H9 (cell line): ENCODE data around the gene KAZN. TPM values are rescaled to one million over a fixed set of nuclear protein-coding genes. Genes with fewer than 3 reads are reported as not detected.

Experiments used
- DNase-seq: peaks from one replicate; pipeline ENCODE4 v3.0.0-alpha.2; 2017
- H2AFZ ChIP-seq: one replicate; pipeline ENCODE4 v1.6.1; 2013; ENCODE audit warnings: mild to moderate bottlenecking, low read length, control low read depth, moderate library complexity
- H2AK5ac ChIP-seq: 2 replicates; pipeline ENCODE4 v1.6.1; 2013; ENCODE audit warnings: low read length, control low read depth, mixed read lengths; ENCODE audit not compliant: insufficient read length
- H2BK120ac ChIP-seq: one replicate; pipeline ENCODE4 v1.6.1; 2013; ENCODE audit warnings: low read depth, mild to moderate bottlenecking, low read length, control low read depth, inconsistent platforms; ENCODE audit not compliant: poor library complexity, severe bottlenecking
- H2BK12ac ChIP-seq: 2 replicates; pipeline ENCODE4 v1.6.1; 2013; ENCODE audit warnings: low read length, control low read depth, mixed read lengths, low read depth; ENCODE audit not compliant: insufficient read length
- H2BK15ac ChIP-seq: 2 replicates; pipeline ENCODE4 v1.6.1; 2013; ENCODE audit warnings: low read depth, low read length, control low read depth
- H2BK20ac ChIP-seq: one replicate; pipeline ENCODE4 v1.6.1; 2013; ENCODE audit warnings: low read depth, mild to moderate bottlenecking, low read length, control low read depth, inconsistent platforms; ENCODE audit not compliant: poor library complexity, severe bottlenecking
- H2BK5ac ChIP-seq: 2 replicates; pipeline ENCODE4 v1.6.1; 2013; ENCODE audit warnings: low read length, control low read depth, mixed read lengths; ENCODE audit not compliant: insufficient read length
- H3K14ac ChIP-seq: 2 replicates; pipeline ENCODE4 v1.6.1; 2013; ENCODE audit warnings: low read length, control low read depth; ENCODE audit not compliant: insufficient read depth
- H3K18ac ChIP-seq: 2 replicates; pipeline ENCODE4 v1.6.1; 2013; ENCODE audit warnings: low read depth, mild to moderate bottlenecking, mixed read lengths, low read length, control low read depth; ENCODE audit not compliant: insufficient read length
- H3K23ac ChIP-seq: 2 replicates; pipeline ENCODE4 v1.6.1; 2013; ENCODE audit warnings: low read length, control low read depth, mixed read lengths, low read depth; ENCODE audit not compliant: insufficient read length
- H3K23me2 ChIP-seq: 2 replicates; pipeline ENCODE4 v1.6.1; 2013; ENCODE audit warnings: low read depth, mild to moderate bottlenecking, mixed read lengths, low read length, control low read depth; ENCODE audit not compliant: insufficient read length, poor library complexity, severe bottlenecking
- H3K27ac ChIP-seq: 2 replicates; pipeline ENCODE4 v1.5.1; 2013; ENCODE audit warnings: low read length, control low read depth, mixed read lengths, low read depth; ENCODE audit not compliant: insufficient read length
- H3K27me3 ChIP-seq: 2 replicates; pipeline ENCODE4 v1.6.1; 2013; ENCODE audit warnings: low read length, control low read depth, inconsistent platforms; ENCODE audit not compliant: insufficient read depth
- H3K4ac ChIP-seq: 2 replicates; pipeline ENCODE4 v1.6.1; 2013; ENCODE audit warnings: low read depth, mild to moderate bottlenecking, control low read depth, inconsistent platforms, low read length, moderate library complexity
- H3K4me1 ChIP-seq: 2 replicates; pipeline ENCODE4 v1.6.1; 2013; ENCODE audit warnings: low read length, control low read depth, inconsistent platforms; ENCODE audit not compliant: insufficient read depth
- H3K4me2 ChIP-seq: 2 replicates; pipeline ENCODE4 v1.6.1; 2013; ENCODE audit warnings: low read length, control low read depth, mixed read lengths; ENCODE audit not compliant: insufficient read length, insufficient read depth
- H3K56ac ChIP-seq: 2 replicates; pipeline ENCODE4 v1.6.1; 2013; ENCODE audit warnings: low read depth, mild to moderate bottlenecking, mixed read lengths, low read length, control low read depth; ENCODE audit not compliant: insufficient read length
- H3K79me1 ChIP-seq: 2 replicates; pipeline ENCODE4 v1.6.1; 2013; ENCODE audit warnings: low read depth, mild to moderate bottlenecking, moderate library complexity, low read length, control low read depth, inconsistent platforms; ENCODE audit not compliant: insufficient read depth, poor library complexity, severe bottlenecking
- H3K79me2 ChIP-seq: 2 replicates; pipeline ENCODE4 v1.6.1; 2013; ENCODE audit warnings: low read length, control low read depth, inconsistent platforms; ENCODE audit not compliant: insufficient read depth
- H3K9ac ChIP-seq: 2 replicates; pipeline ENCODE4 v1.6.1; 2013; ENCODE audit warnings: low read length, control low read depth, mixed read lengths; ENCODE audit not compliant: insufficient read length; ENCODE audit errors: extremely low read depth
- H3K9me3 ChIP-seq: one replicate; pipeline ENCODE4 v1.6.1; 2013; ENCODE audit warnings: low read depth, low read length, inconsistent platforms; ENCODE audit not compliant: control insufficient read depth
- H3T11ph ChIP-seq: one replicate; pipeline ENCODE4 v1.6.1; 2013; ENCODE audit warnings: mild to moderate bottlenecking, low read length, control low read depth, inconsistent platforms
- H4K20me1 ChIP-seq: one replicate; pipeline ENCODE4 v1.6.1; 2013; ENCODE audit not compliant: control insufficient read depth, insufficient read length, insufficient read depth
- H4K5ac ChIP-seq: 2 replicates; pipeline ENCODE4 v1.6.1; 2013; ENCODE audit warnings: low read depth, mild to moderate bottlenecking, mixed read lengths, low read length, control low read depth; ENCODE audit not compliant: insufficient read length
- H4K8ac ChIP-seq: replicated peaks from 2 replicates; pipeline ENCODE4 v1.6.1; 2013; ENCODE audit warnings: low read length, control low read depth, mixed read lengths, low read depth; ENCODE audit not compliant: insufficient read length
- H4K91ac ChIP-seq: 2 replicates; pipeline ENCODE4 v1.6.1; 2013; ENCODE audit warnings: low read depth, mild to moderate bottlenecking, moderate library complexity, mixed read lengths, low read length, control low read depth; ENCODE audit not compliant: insufficient read length
- H3K27ac Mint-ChIP-seq, 3 experiments: 2 replicates in 2 of 3; 3 replicates in 1 of 3; pipeline ENCODE4 v1.8.0; 2020 to 2021; ENCODE audit warnings: mixed read lengths in 3 of 3, mild to moderate bottlenecking in 1 of 3, moderate library complexity in 1 of 3
- H3K27me3 Mint-ChIP-seq: 2 replicates; pipeline ENCODE4 v1.8.0; 2021; ENCODE audit warnings: low read depth, mild to moderate bottlenecking, moderate library complexity, mixed read lengths
- H3K36me3 Mint-ChIP-seq, 3 experiments: 2 replicates in 2 of 3; 3 replicates in 1 of 3; pipeline ENCODE4 v1.8.0; 2020 to 2021; ENCODE audit warnings: low read depth in 3 of 3, mixed read lengths in 3 of 3; ENCODE audit not compliant: insufficient read depth in 1 of 3
- H3K4me1 Mint-ChIP-seq, 2 experiments: 2 replicates each; pipeline ENCODE4 v1.8.0; 2020; ENCODE audit warnings: mixed read lengths in 2 of 2
- H3K4me3 Mint-ChIP-seq, 2 experiments: 2 replicates in 1 of 2; 3 replicates in 1 of 2; pipeline ENCODE4 v1.8.0; 2020 to 2021; ENCODE audit warnings: mild to moderate bottlenecking in 2 of 2, mixed read lengths in 2 of 2, moderate library complexity in 1 of 2
- H3K9me3 Mint-ChIP-seq, 2 experiments: 2 replicates in 1 of 2; 3 replicates in 1 of 2; pipeline ENCODE4 v1.8.0; 2020; ENCODE audit warnings: mild to moderate bottlenecking in 2 of 2, mixed read lengths in 2 of 2, moderate library complexity in 1 of 2
- CTCF ChIP-seq: fragments of 200-600 bp; sonication (generic); conservative IDR thresholded peaks from 3 replicates; pipeline ENCODE4 v1.8.0; 2021; ENCODE audit warnings: antibody characterized with exemption, mild to moderate bottlenecking
- WGBS: extraction: QIAGEN DNeasy Blood & Tissue Kit; methylation state at CpG from one replicate; pipeline ENCODE4 v1.1.7; 2013; ENCODE audit warnings: missing lambda C conversion rate, low lambda C conversion rate, mixed read lengths; ENCODE audit not compliant: insufficient read length; ENCODE audit errors: extremely low coverage; 5-methylcytosine and 5-hydroxymethylcytosine counted together
- total RNA-seq: library from RNA; stranded (reverse); gene quantifications from 2 replicates; pipeline ENCODE4 v1.2.1, GENCODE V29; 2021

KAZN gene
- total RNA-seq, 1 experiment from 2014 or later: 7.6 TPM

GRCh38 chr1:15156807-15157380, 558.4 kb downstream of the KAZN start:
- no peaks in the 10 kb centered on the region for H3K9me3 ChIP-seq
- no peak overlapping the region for H4K8ac ChIP-seq
- DNase-seq: peak; percentile 63
- no peak overlapping the region for H3K4me2 ChIP-seq
- no peak overlapping the region for H3K23ac ChIP-seq
- H4K20me1 ChIP-seq: no peaks in the 10 kb centered on the region
- H4K91ac ChIP-seq: no peak overlapping the region
- H3K4ac ChIP-seq: no peak overlapping the region
- no peak overlapping the region for H2AK5ac ChIP-seq
- WGBS: no CpG with 5 or more reads among the region's 9 CpGs
- H3K27ac ChIP-seq: no peak overlapping the region
- H3T11ph ChIP-seq: no peak overlapping the region
- Mint-ChIP-seq H3K4me1 (peaks cover 43 to 59% of the 10 kb centered on the region in 2 experiments), H3K36me3 (no peaks in the 10 kb centered on the region), H3K4me3 (no peak overlapping the region; a peak in 1 of 5 replicates), H3K27me3 (peaks cover 20% of the 10 kb centered on the region), H3K27ac (peak overlapping the region in 1 of 3 experiments; percentile 82; a peak in 2 of 7 replicates), H3K9me3 (no peaks in the 10 kb centered on the region; a peak in 1 of 5 replicates)
- TF ChIP-seq CTCF: no peak
- H2BK120ac ChIP-seq: no peak overlapping the region
- no peak overlapping the region for H4K5ac ChIP-seq
- no peak overlapping the region for H3K18ac ChIP-seq
- peaks cover 20% of the 10 kb centered on the region for H3K23me2 ChIP-seq
- no peaks in the 10 kb centered on the region; the same call in 1 of the 2 replicates for H3K27me3 ChIP-seq
- no peaks in the 10 kb centered on the region for H3K79me1 ChIP-seq
- H2BK12ac ChIP-seq: no peak overlapping the region
- no peak overlapping the region for H3K56ac ChIP-seq
- H2BK5ac ChIP-seq: no peak overlapping the region
- H2BK20ac ChIP-seq: no peak overlapping the region
- H3K4me1 ChIP-seq: no peaks in the 10 kb centered on the region
- H2AFZ ChIP-seq: no peak overlapping the region
- no peaks in the 10 kb centered on the region for H3K79me2 ChIP-seq
- H3K14ac ChIP-seq: no peak overlapping the region
- no peak overlapping the region for H3K9ac ChIP-seq
- no peak overlapping the region for H2BK15ac ChIP-seq
